HG03439 (cell line): Measurements from ENCODE around the gene FOXC2.

Source experiments
- ATAC-seq: cut with Tn5 transposase; IDR thresholded peaks from one replicate; pipeline ENCODE4 v1.9.1; 2021; ENCODE audit warnings: mild to moderate bottlenecking, moderate library complexity; ENCODE audit not compliant: unreplicated experiment

Gene FOXC2

DNA sequence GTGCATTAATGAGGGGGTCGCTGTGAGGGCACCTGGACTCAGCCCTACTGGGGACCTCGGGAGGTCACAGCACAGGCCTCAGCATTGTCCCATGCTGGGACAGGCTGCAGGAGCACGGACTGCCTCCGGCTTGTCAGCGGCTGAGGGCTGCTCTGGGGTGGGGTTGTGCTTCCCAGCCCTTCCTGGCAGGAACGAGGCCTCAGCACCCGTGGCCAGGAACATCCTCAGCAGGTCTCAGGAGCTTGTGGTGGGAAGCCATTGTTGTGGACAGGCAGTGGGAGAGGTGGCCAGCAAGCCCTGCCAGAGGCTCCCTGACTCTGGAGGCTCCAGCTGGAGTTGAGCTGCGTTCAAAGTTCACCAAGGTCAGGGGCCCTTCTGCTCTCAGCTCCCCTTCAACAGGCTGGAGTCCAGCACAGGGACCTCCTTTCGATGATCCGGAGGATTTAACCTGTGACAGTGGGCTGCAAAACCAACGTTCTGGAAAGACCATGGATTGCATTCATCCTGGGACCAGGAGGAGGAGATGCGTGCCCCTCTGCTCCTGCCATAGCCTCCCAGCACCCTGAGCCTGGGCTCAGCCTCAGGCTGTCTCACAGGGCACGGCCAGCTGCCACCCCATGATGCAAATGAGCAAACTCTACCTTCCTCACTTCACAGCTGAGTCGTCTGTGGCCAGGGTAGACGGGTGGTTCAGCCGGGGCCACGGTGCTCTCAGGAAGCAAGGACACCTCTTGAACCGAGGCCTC is 44.3 kb downstream of the FOXC2 start:
- ATAC-seq, result no peak

DNA sequence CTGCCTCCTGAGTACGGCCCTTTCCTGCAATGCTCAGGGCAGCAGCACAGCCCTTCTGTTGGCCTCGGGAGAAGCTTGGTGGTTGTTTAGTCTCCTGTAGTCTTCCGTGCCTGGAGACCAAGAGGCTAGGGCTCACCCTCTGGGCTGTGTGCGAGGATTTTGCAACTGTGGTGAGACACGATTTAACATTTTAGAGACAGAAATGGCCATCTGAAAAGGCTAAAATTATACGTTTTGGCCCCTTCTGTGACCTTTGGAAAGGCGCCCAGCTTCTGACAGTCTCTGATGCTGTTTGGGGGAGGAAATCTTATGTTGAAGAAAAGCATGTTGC is 44.9 kb downstream of the FOXC2 start:
- ATAC-seq, result no peak

DNA sequence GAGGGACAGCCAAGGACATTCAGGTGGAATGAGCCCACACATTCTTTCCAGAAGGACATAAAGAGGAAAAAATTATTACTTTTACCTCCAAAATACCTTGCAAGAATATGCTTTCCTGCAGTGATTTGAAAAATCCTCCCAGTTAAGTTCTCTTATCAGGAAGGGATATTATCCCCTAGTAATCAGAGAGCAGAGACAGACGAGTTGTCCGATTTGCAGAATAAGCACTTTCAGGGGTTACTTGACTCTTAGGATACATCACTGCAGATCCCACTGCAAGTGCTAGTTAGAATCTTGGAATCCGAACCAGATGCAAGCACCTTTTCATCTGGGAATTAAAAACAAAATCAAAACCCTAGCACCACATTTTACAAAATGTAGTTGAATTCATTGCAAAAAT is 45.3 kb downstream of the FOXC2 start:
- ATAC-seq, result no peak

DNA sequence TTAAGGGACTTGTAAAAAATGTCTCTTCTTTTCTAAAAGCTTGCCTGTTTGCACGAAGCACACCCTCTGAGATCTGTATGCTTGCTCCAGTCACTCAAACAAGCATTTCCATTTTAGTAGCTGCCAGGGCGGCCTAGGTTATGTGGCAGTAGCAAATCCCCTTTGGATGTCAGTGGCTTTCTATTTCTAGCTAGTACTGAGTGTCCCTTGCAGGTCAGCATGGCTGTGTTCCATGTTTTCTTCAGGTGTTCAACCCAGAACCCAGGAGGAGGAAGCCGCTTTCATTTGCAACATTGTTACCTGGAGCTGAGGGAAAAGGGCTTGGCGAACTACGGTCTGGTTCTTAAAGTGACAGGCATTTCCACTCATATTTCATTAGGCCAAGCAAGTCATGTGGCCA is 48.1 kb downstream of the FOXC2 start:
- ATAC-seq, result no peak

DNA sequence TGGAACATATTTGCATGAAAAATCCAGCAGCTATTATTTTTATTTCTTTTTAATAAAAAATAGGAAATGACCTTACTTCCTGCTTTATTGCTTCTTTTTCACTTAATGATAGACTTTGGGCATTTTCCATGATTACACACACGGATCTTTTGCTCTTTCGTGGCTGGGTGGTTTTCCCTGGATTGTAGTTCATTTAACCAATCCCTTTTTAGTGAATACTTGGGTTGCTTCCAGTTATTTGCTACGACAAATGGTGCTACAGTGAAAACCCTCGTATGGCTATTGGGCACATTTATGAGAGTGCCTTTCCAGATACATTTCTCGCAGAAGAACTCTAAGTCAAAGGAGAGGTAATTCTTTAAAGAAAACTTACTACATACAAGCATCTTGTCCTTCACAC is 50.3 kb downstream of the FOXC2 start:
- ATAC-seq, result no peak

DNA sequence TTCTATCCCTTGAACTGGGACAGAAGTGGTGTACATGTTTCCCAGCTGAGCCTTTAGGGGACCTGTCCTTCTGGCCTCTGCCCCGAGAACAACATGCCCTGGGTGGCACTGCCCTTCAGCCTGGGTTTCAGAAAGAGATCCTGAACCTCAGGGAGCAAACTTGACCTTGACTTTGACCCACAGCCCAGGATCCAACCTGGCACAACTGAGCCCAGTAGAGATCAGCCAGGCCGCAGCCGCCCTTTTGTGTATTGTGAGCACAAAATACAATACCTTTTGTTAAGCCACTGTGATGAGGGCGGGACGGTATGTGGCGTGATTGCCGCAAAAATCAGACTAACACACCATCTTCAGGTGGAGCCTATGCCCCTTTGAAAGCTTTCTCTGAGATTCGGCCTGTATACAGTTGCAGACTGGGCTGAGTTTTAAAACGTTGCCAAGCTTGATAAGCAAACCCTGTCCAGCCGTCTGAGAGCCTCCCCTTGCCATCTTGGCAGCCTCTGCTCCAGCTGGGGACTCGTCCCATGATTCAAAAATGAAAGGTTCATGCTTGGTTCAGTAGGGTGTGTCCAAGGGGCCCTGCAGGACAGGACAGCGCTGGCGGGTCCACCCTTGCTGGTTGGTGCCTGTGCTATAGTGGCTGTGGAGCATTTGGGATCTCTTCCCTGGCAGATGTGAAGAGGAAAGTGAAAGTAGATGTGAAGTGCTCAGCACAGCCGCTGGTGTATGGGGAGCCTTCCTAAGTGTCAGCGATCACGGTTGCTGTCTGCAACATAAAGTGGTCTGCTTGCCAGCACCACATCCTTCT is 52.0 kb downstream of the FOXC2 start:
- no peak for ATAC-seq
